PC-9 (cell line): Measurements from ENCODE around the gene MYBPC2. TPM values are rescaled to one million over a fixed set of nuclear protein-coding genes. Genes with fewer than 3 reads are reported as not detected.

ENCODE experiments used
- BruUV-seq: library from RNA; stranded (reverse); fragments of 400-500 nt; replicated peaks from 2 replicates; lab custom pipeline; 2021; lab: Mats Ljungman, UMichigan
- CTCF ChIA-PET: fragments of 300-600 bp; sonication (Branson Sonifier 250); formaldehyde crosslinking; loops from one replicate; lab custom pipeline; 2022; ENCODE audit warnings: antibody characterized with exemption; lab: Charles Lee
- POLR2A ChIA-PET: fragments of 300-600 bp; sonication (Branson Sonifier 250); formaldehyde crosslinking; loops from one replicate; lab custom pipeline; 2022; ENCODE audit warnings: antibody characterized with exemption; ENCODE audit not compliant: unreplicated experiment; lab: Charles Lee
- DNase-seq, 2 experiments: peaks; one replicate each; pipeline versions ENCODE4 v3.0.0 to v3.0.0-alpha.2; 2015 to 2022; ENCODE audit warnings: mixed read lengths in 1 of 2
- H2AFZ ChIP-seq: fragments of 200-600 bp; sonication (generic); 2 replicates; pipeline ENCODE4 v1.8.1; 2017; ENCODE audit warnings: antibody characterized with exemption
- H3F3A ChIP-seq: fragments of 200-600 bp; sonication (generic); 2 replicates; pipeline ENCODE4 v1.8.1; 2017; ENCODE audit warnings: antibody characterized with exemption, mild to moderate bottlenecking, low read depth; ENCODE audit not compliant: insufficient read depth
- H3K27ac ChIP-seq: fragments of 200-600 bp; sonication (generic); 2 replicates; pipeline ENCODE4 v1.6.1; 2016; ENCODE audit warnings: mixed run types
- H3K27me3 ChIP-seq: fragments of 200-600 bp; sonication (generic); 2 replicates; pipeline ENCODE4 v1.6.1; 2016; ENCODE audit warnings: low read depth, mixed run types; ENCODE audit not compliant: insufficient read depth
- H3K36me3 ChIP-seq: fragments of 200-600 bp; sonication (generic); 2 replicates; pipeline ENCODE4 v1.6.1; 2016; ENCODE audit warnings: low read depth, mixed run types
- H3K4me1 ChIP-seq: fragments of 200-600 bp; sonication (generic); replicated peaks from 2 replicates; pipeline ENCODE4 v1.6.1; 2016; ENCODE audit warnings: mixed run types; ENCODE audit not compliant: insufficient read depth
- H3K4me2 ChIP-seq: fragments of 200-600 bp; sonication (generic); 2 replicates; pipeline ENCODE4 v1.6.1; 2017; ENCODE audit warnings: mixed run types
- H3K4me3 ChIP-seq: fragments of 200-600 bp; sonication (generic); 2 replicates; pipeline ENCODE4 v1.6.1; 2016; ENCODE audit warnings: mixed run types
- H3K79me2 ChIP-seq: fragments of 200-600 bp; sonication (generic); 2 replicates; pipeline ENCODE4 v1.6.1; 2017; ENCODE audit warnings: low read depth, mixed run types
- H3K9me2 ChIP-seq: fragments of 200-600 bp; sonication (generic); 2 replicates; pipeline ENCODE4 v1.8.1; 2017; ENCODE audit warnings: mild to moderate bottlenecking; ENCODE audit not compliant: insufficient read depth
- H3K9me3 ChIP-seq: fragments of 200-600 bp; sonication (generic); 2 replicates; pipeline ENCODE4 v1.8.1; 2016; ENCODE audit warnings: low read depth; ENCODE audit not compliant: insufficient read depth
- H4K20me1 ChIP-seq: fragments of 200-600 bp; sonication (generic); 2 replicates; pipeline ENCODE4 v1.8.1; 2017; ENCODE audit not compliant: insufficient read depth
- CTCF ChIP-seq: fragments of 200-600 bp; sonication (generic); conservative IDR thresholded peaks from 2 replicates; pipeline ENCODE4 v1.6.1; 2017; ENCODE audit warnings: mixed run types, antibody characterized with exemption, mild to moderate bottlenecking, moderate library complexity
- EZH2 ChIP-seq: fragments of 200-600 bp; sonication (generic); IDR thresholded peaks from 2 replicates; pipeline ENCODE4 v1.8.0; 2017; ENCODE audit warnings: antibody characterized with exemption, low read depth
- intact Hi-C: fragments of 100-400 bp; cut with micrococcal nuclease; formaldehyde crosslinking; loops from one replicate; pipeline ENCODE4 v1.10.0; 2022; ENCODE audit not compliant: unreplicated experiment
- total RNA-seq: library from RNA; stranded (reverse); gene quantifications from 2 replicates; pipeline ENCODE4 v1.2.3, GENCODE V29; 2021

Gene MYBPC2
- total RNA-seq, 1 experiment from 2014 or later, result not detected

GRCh38 chr19:50465000-50465399 lies 32.3 kb downstream of the MYBPC2 start:
- BruUV-seq, result no TSS peak
- H3K4me2 ChIP-seq, result no peak overlapping the region
- H3K9me2 ChIP-seq, result no peaks in the 10 kb centered on the region
- peaks cover 22% of the 10 kb centered on the region for H3K27me3 ChIP-seq
- no peak for DNase-seq
- no peak overlapping the region for H3K27ac ChIP-seq
- no peak overlapping the region for H3K4me3 ChIP-seq
- H3F3A ChIP-seq, result no peaks in the 10 kb centered on the region
- intact Hi-C loops, result no loop called here
- H4K20me1 ChIP-seq, result no peaks in the 10 kb centered on the region
- peaks cover 8% of the 10 kb centered on the region for H3K4me1 ChIP-seq
- ChIA-PET POLR2A (no interaction called here), CTCF (interaction anchor here (0.5 kb wide), 2 partner anchors 97 to 166 kb away, joined by 5 to 12 read pairs; no protein-coding TSS in a partner anchor)
- no peaks in the 10 kb centered on the region for H3K79me2 ChIP-seq
- no peak overlapping the region for H2AFZ ChIP-seq
- no peaks in the 10 kb centered on the region for H3K9me3 ChIP-seq
- TF ChIP-seq EZH2 (no peak), CTCF (no peak)
- no peaks in the 10 kb centered on the region for H3K36me3 ChIP-seq

- no peaks in the 10 kb centered on the region for H3K36me3 ChIP-seq
- no peak overlapping the region for H3K4me2 ChIP-seq
- H2AFZ ChIP-seq, result no peak overlapping the region
- peak in 1 of 2 experiments; percentile 48 for DNase-seq
- H4K20me1 ChIP-seq, result no peaks in the 10 kb centered on the region
- H3K4me1 ChIP-seq, result no peaks in the 10 kb centered on the region
- H3K79me2 ChIP-seq, result no peaks in the 10 kb centered on the region
- intact Hi-C loops, result no loop called here
- no peak overlapping the region for H3K27ac ChIP-seq
- no TSS peak for BruUV-seq
- no peaks in the 10 kb centered on the region for H3K9me3 ChIP-seq
- POLR2A ChIA-PET, result interaction anchor here (0.8 kb wide), 1 partner anchor 97 kb away, joined by 5 read pairs; no protein-coding TSS in a partner anchor
- peak; percentile 35; the same call in 1 of the 2 replicates for TF ChIP-seq CTCF
- TF ChIP-seq EZH2, result no peak
- CTCF ChIA-PET, result interaction anchor here (0.6 kb wide), 1 partner anchor 327 kb away, joined by 20 read pairs; no protein-coding TSS in a partner anchor
- no peaks in the 10 kb centered on the region for H3F3A ChIP-seq
- H3K27me3 ChIP-seq, result peaks cover 25% of the 10 kb centered on the region
- no peak overlapping the region for H3K4me3 ChIP-seq
- no peaks in the 10 kb centered on the region for H3K9me2 ChIP-seq
Observed at GRCh38 chr19:50465986-50466705, 33.5 kb downstream of the MYBPC2 start.

- H4K20me1 ChIP-seq, result no peaks in the 10 kb centered on the region
- H3K27ac ChIP-seq, result no peak overlapping the region
- no peaks in the 10 kb centered on the region for H3K9me3 ChIP-seq
- no peaks in the 10 kb centered on the region for H3K9me2 ChIP-seq
- no peak overlapping the region for H3K4me3 ChIP-seq
- TF ChIP-seq CTCF, result no peak
- TF ChIP-seq EZH2, result no peak
- ChIA-PET POLR2A (no interaction called here), CTCF (no interaction called here)
- H2AFZ ChIP-seq, result no peak overlapping the region
- H3K4me2 ChIP-seq, result no peak overlapping the region
- no peak for DNase-seq
- no peaks in the 10 kb centered on the region for H3K79me2 ChIP-seq
- no peaks in the 10 kb centered on the region for H3K4me1 ChIP-seq
- no peaks in the 10 kb centered on the region for H3K36me3 ChIP-seq
- BruUV-seq, result no TSS peak
- intact Hi-C loops, result no loop called here
- peaks cover 5% of the 10 kb centered on the region; the same call in 1 of the 2 replicates for H3F3A ChIP-seq
- H3K27me3 ChIP-seq, result peaks cover 25% of the 10 kb centered on the region
Observed at GRCh38 chr19:50466706-50467039, 34.0 kb downstream of the MYBPC2 start.
